ENCODE results near the gene CD244. TPM values are rescaled to one million over a fixed set of nuclear protein-coding genes. Genes with fewer than 3 reads are reported as not detected.

CD244 gene
- total RNA-seq: not detected in 2 replicates

DNA sequence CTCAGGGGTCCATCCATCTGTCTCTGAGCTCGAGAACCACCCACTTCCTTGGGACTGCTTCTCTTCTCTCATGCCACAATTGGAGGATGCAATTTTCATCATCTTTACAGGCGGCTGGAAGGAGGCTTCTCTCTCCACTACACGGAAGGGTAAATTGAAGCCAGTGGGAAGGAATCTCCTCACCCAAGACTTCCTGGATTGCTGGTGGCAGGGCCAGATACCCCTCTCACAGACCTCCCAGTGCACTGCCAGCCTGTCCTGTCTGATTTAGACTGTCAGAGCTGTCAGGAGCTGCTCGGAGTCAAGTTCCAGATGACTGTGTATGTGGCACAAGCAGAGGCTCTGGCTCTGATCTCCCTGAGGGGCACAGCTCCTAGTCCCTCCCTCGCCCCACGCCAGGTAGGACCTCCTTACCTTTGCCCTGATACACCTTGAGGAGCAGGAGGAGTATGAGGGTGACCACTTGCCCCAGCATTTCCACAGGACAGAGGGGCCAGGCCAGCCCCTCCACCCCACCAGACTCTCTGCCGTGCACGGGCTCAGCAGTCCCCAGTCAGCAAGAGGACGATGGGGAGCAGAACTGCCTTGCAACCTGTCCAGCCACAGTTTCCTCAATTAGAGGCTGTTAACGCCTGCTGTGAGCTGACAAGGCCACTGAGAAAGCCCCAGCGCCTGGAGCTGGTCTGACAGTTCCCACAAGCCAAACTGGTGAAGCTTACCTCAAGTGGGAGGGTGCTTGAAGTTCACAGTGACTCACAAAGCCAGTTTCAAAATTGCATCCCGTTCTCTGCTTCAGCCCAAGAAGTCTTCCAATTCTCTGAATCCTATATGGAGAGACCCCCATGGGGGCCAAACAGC lies at the start of gene CD244:
CD244 (minus strand) TSS at position 685 of the 858 bp plus-strand sequence; CDS start at position 475, 210 bp downstream.

DNA sequence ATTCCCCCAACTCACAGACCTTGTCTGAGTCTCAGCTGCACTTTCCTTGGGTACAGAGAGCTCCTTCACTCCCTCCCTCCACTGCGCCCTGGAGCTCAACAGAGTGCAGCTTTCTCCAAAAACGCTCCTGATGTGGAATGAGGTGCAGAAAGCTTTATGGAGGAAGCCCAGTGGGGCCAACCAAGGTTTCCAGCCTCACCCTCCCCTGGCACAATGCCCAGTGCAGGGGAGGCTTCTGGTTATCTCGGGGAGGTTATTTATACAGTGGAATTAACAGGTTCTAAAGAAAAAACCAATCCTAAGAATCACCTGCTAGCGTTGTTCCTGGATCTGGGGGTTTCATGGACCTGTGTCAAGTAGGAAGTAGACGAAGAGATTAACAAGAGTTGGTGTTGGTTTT lies 22.4 kb upstream of the CD244 start, which contains the start of gene ITLN1:
ITLN1 (minus strand) TSS at position 139 of the 400 bp plus-strand sequence. CDS start 303 bp downstream, outside the sequence.

DNA sequence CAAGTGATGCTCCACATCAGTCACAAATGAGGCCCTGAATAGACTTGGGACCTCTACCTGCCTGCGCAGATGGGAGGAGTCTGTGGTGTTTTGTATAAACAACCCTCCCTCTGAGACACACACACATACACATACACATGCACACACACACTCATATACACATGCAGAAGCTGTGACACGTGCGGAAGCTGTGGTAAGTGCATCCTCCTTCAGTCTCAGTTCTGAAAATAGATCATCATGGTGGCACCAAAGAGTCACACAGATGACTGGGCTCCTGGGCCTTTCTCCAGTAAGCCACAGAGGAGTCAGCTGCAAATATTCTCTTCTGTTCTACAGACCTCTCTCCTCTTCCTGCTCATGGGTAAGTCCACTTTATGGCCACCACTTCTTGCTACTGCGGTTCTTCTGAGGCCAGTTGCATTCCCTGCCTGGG lies 66.7 kb downstream of the CD244 start, which contains the start of gene LY9:
LY9 (plus strand) TSS at position 224 of the 433 bp plus-strand sequence; CDS start at position 238, 14 bp downstream.

Other genes starting within 250 kb of the CD244 start
- not detected in 2 replicates for gene SLAMF1, start 215.8 kb downstream of the CD244 start, total RNA-seq
- gene CD48, start 151.1 kb downstream of the CD244 start, total RNA-seq: not detected in 2 replicates
- gene SLAMF7, start 123.6 kb downstream of the CD244 start, total RNA-seq: not detected in 2 replicates
- not detected in 2 replicates for gene LY9, start 66.7 kb downstream of the CD244 start, total RNA-seq
- 0.37 TPM in 1 of 2 replicates, not detected in the other for gene ITLN1, start 22.3 kb upstream of the CD244 start, total RNA-seq
- not detected in 2 replicates for gene ITLN2, start 91.9 kb upstream of the CD244 start, total RNA-seq
- 4.1 and 10.9 TPM in 2 replicates for gene F11R, start 158.3 kb upstream of the CD244 start, total RNA-seq
- gene TSTD1, start 176.1 kb upstream of the CD244 start, total RNA-seq: 14.5 and 21.0 TPM in 2 replicates
- 25.1 and 30.8 TPM in 2 replicates for gene USF1, start 183.1 kb upstream of the CD244 start, total RNA-seq
- gene ARHGAP30, start 207.0 kb upstream of the CD244 start, total RNA-seq: not detected in 2 replicates
- 0.10 TPM in 1 of 2 replicates, not detected in the other for gene NECTIN4, start 226.7 kb upstream of the CD244 start, total RNA-seq
- gene KLHDC9, start 235.5 kb upstream of the CD244 start, total RNA-seq: 2.0 and 2.6 TPM in 2 replicates

Data from cardiac ventricle fibroblast (primary cell).